ENCODE measurements around the gene MDFIC.

- TF ChIP-seq, protein P1, sequence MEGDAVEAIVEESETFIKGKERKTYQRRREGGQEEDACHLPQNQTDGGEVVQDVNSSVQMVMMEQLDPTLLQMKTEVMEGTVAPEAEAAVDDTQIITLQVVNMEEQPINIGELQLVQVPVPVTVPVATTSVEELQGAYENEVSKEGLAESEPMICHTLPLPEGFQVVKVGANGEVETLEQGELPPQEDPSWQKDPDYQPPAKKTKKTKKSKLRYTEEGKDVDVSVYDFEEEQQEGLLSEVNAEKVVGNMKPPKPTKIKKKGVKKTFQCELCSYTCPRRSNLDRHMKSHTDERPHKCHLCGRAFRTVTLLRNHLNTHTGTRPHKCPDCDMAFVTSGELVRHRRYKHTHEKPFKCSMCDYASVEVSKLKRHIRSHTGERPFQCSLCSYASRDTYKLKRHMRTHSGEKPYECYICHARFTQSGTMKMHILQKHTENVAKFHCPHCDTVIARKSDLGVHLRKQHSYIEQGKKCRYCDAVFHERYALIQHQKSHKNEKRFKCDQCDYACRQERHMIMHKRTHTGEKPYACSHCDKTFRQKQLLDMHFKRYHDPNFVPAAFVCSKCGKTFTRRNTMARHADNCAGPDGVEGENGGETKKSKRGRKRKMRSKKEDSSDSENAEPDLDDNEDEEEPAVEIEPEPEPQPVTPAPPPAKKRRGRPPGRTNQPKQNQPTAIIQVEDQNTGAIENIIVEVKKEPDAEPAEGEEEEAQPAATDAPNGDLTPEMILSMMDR (IDR thresholded peaks at IDR 0.05): no peak
- TF ChIP-seq EZH2 (IDR thresholded peaks at IDR 0.05): no peak
Measured at GRCh38 chr7:114885836-114886235, 36.1 kb upstream of the MDFIC start.
